IMR-90 (cell line): ENCODE measurements around the gene LRTM1. TPM values are rescaled to one million over a fixed set of nuclear protein-coding genes. Genes with fewer than 3 reads are reported as not detected.

Experiments
- ATAC-seq: fragments of 200-7000 bp; cut with Tn5 transposase; 2 replicates; pipeline ENCODE4 v1.9.1; 2020; ENCODE audit warnings: low read depth, mild to moderate bottlenecking, moderate library complexity
- BruUV-seq: library from RNA; stranded (reverse); fragments of 400-500 nt; replicated peaks from 2 replicates; lab custom pipeline; 2021; lab: Mats Ljungman, UMichigan
- CTCF ChIA-PET: fragments of 300-600 bp; formaldehyde crosslinking; extraction: SDS; loops from one replicate; lab custom pipeline; 2021; ENCODE audit warnings: antibody characterized with exemption; lab: Yijun Ruan, JAX
- POLR2A ChIA-PET: fragments of 300-600 bp; sonication (Branson Sonifier 250); formaldehyde crosslinking; loops from one replicate; lab custom pipeline; 2022; ENCODE audit warnings: antibody characterized with exemption; ENCODE audit not compliant: unreplicated experiment; lab: Charles Lee
- DNase-seq: peaks from one replicate; pipeline ENCODE4 v3.0.0; 2013
- H2AFZ ChIP-seq: replicated peaks from 2 replicates; pipeline ENCODE3; 2013; ENCODE audit warnings: low read length, mild to moderate bottlenecking; ENCODE audit not compliant: poor library complexity
- H2AK5ac ChIP-seq: 2 replicates; pipeline ENCODE4 v1.6.1; 2013; ENCODE audit warnings: low read depth, low read length, inconsistent platforms
- H2AK9ac ChIP-seq: replicated peaks from 2 replicates; pipeline ENCODE3; 2013; ENCODE audit warnings: mild to moderate bottlenecking, low read depth, low read length, moderate library complexity; ENCODE audit not compliant: poor library complexity
- H2BK120ac ChIP-seq: 2 replicates; pipeline ENCODE4 v1.6.1; 2013; ENCODE audit warnings: low read depth, low read length, inconsistent platforms
- H2BK15ac ChIP-seq: 3 replicates; pipeline ENCODE4 v1.6.1; 2013; ENCODE audit warnings: low read depth, low read length, inconsistent platforms
- H2BK20ac ChIP-seq: 2 replicates; pipeline ENCODE4 v1.6.1; 2013; ENCODE audit warnings: low read depth, mild to moderate bottlenecking, inconsistent platforms, low read length, moderate library complexity
- H2BK5ac ChIP-seq: 2 replicates; pipeline ENCODE4 v1.6.1; 2013; ENCODE audit warnings: mild to moderate bottlenecking, low read depth, low read length, inconsistent platforms; ENCODE audit not compliant: poor library complexity, severe bottlenecking
- H3K14ac ChIP-seq: replicated peaks from 2 replicates; pipeline ENCODE4 v1.6.1; 2013; ENCODE audit warnings: low read depth, low read length, inconsistent platforms
- H3K18ac ChIP-seq: 2 replicates; pipeline ENCODE4 v1.6.1; 2013; ENCODE audit warnings: low read depth, low read length, control low read depth
- H3K23ac ChIP-seq: 2 replicates; pipeline ENCODE4 v1.6.1; 2013; ENCODE audit warnings: low read depth, low read length, inconsistent platforms
- H3K27ac ChIP-seq: 2 replicates; pipeline ENCODE4 v1.5.1; 2013; ENCODE audit warnings: mild to moderate bottlenecking, control low read depth, low read length; ENCODE audit not compliant: insufficient read depth
- H3K27me3 ChIP-seq: 2 replicates; pipeline ENCODE4 v1.6.1; 2013; ENCODE audit warnings: low read length; ENCODE audit not compliant: control insufficient read depth, insufficient read depth
- H3K36me3 ChIP-seq: 2 replicates; pipeline ENCODE4 v1.6.1; 2013; ENCODE audit warnings: low read length, mixed read lengths; ENCODE audit not compliant: control insufficient read depth, insufficient read depth
- H3K4ac ChIP-seq: 2 replicates; pipeline ENCODE4 v1.6.1; 2013; ENCODE audit warnings: low read depth, low read length, inconsistent platforms
- H3K4me1 ChIP-seq: 2 replicates; pipeline ENCODE4 v1.6.1; 2013; ENCODE audit warnings: low read length, mixed read lengths; ENCODE audit not compliant: control insufficient read depth, insufficient read depth
- H3K4me2 ChIP-seq: 2 replicates; pipeline ENCODE4 v1.6.1; 2013; ENCODE audit warnings: low read depth, mild to moderate bottlenecking, control low read depth, low read length, moderate library complexity
- H3K4me3 ChIP-seq: 2 replicates; pipeline ENCODE4 v1.5.1; 2013; ENCODE audit warnings: low read depth, mild to moderate bottlenecking, control low read depth, low read length, moderate library complexity; ENCODE audit not compliant: insufficient read depth
- H3K56ac ChIP-seq: 2 replicates; pipeline ENCODE4 v1.6.1; 2013; ENCODE audit warnings: low read length, inconsistent platforms; ENCODE audit not compliant: insufficient read depth; ENCODE audit errors: extremely low read depth
- H3K79me1 ChIP-seq, 2 experiments: 2 replicates each; pipeline ENCODE4 v1.6.1; 2013; ENCODE audit warnings: low read length in 2 of 2, inconsistent platforms in 1 of 2, low read depth in 1 of 2
- H3K9ac ChIP-seq: 2 replicates; pipeline ENCODE4 v1.6.1; 2013; ENCODE audit warnings: low read depth, low read length, control low read depth
- H3K9me1 ChIP-seq: 2 replicates; pipeline ENCODE4 v1.6.1; 2013; ENCODE audit warnings: low read length, inconsistent platforms; ENCODE audit not compliant: insufficient read depth
- H3K9me3 ChIP-seq: 2 replicates; pipeline ENCODE4 v1.6.1; 2013; ENCODE audit warnings: low read length; ENCODE audit not compliant: control insufficient read depth, insufficient read depth
- H4K20me1 ChIP-seq: 2 replicates; pipeline ENCODE4 v1.6.1; 2013; ENCODE audit warnings: low read length, inconsistent platforms; ENCODE audit not compliant: insufficient read depth
- H4K5ac ChIP-seq: 2 replicates; pipeline ENCODE4 v1.6.1; 2013; ENCODE audit warnings: mild to moderate bottlenecking, low read depth, low read length, control low read depth
- H4K8ac ChIP-seq, 2 experiments: 2 replicates each; pipeline ENCODE4 v1.6.1; 2013; ENCODE audit warnings: low read depth in 2 of 2, low read length in 2 of 2, control low read depth in 1 of 2, inconsistent platforms in 1 of 2
- H4K91ac ChIP-seq: 2 replicates; pipeline ENCODE4 v1.6.1; 2013; ENCODE audit warnings: low read depth, low read length, inconsistent platforms; ENCODE audit not compliant: insufficient read depth
- BHLHE40 ChIP-seq: fragments of 150-350 bp; IDR thresholded peaks from 2 replicates; pipeline ENCODE4 v1.6.1; 2016; ENCODE audit warnings: mild to moderate bottlenecking, low read depth, low read length
- CEBPB ChIP-seq: IDR thresholded peaks from 2 replicates; pipeline ENCODE4 v1.6.1; 2012; ENCODE audit warnings: low read depth, low read length, improper control_type of control experiment
- CHD1 ChIP-seq: IDR thresholded peaks from 2 replicates; pipeline ENCODE4 v1.6.1; 2012; ENCODE audit warnings: low read depth, low read length, improper control_type of control experiment
- CTCF ChIP-seq: conservative IDR thresholded peaks from 2 replicates; pipeline ENCODE4 v1.5.1; 2012; ENCODE audit warnings: mild to moderate bottlenecking, low read depth, low read length, improper control_type of control experiment
- ELK1 ChIP-seq: fragments of 150-350 bp; IDR thresholded peaks from 2 replicates; pipeline ENCODE4 v1.6.1; 2016; ENCODE audit warnings: low read depth, mild to moderate bottlenecking, low read length, moderate library complexity, borderline replicate concordance
- FOS ChIP-seq: fragments of 150-350 bp; IDR thresholded peaks from 2 replicates; pipeline ENCODE4 v1.6.1; 2016; ENCODE audit warnings: low read depth, low read length
- MAFK ChIP-seq: IDR thresholded peaks from 2 replicates; pipeline ENCODE4 v1.6.1; 2012; ENCODE audit warnings: low read depth, low read length, improper control_type of control experiment
- NFE2L2 ChIP-seq: fragments of 150-350 bp; IDR thresholded peaks from 2 replicates; pipeline ENCODE4 v1.6.1; 2016; ENCODE audit warnings: low read depth, mild to moderate bottlenecking, low read length
- POLR2A ChIP-seq: IDR thresholded peaks from 2 replicates; pipeline ENCODE4 v1.6.1; 2012; ENCODE audit warnings: mild to moderate bottlenecking, low read depth, low read length
- RAD21 ChIP-seq: IDR thresholded peaks from 2 replicates; pipeline ENCODE4 v1.6.1; 2012; ENCODE audit warnings: low read length, improper control_type of control experiment
- RCOR1 ChIP-seq: IDR thresholded peaks from 2 replicates; pipeline ENCODE4 v1.6.1; 2012; ENCODE audit warnings: mild to moderate bottlenecking, low read length, improper control_type of control experiment; ENCODE audit not compliant: insufficient replicate concordance
- RFX5 ChIP-seq: IDR thresholded peaks from 2 replicates; pipeline ENCODE4 v1.8.0; 2012; ENCODE audit warnings: low read depth, mild to moderate bottlenecking, low read length, moderate library complexity
- SMC3 ChIP-seq: fragments of 150-350 bp; IDR thresholded peaks from 2 replicates; pipeline ENCODE4 v1.6.1; 2016; ENCODE audit warnings: low read depth, mild to moderate bottlenecking, antibody characterized with exemption, low read length, moderate library complexity
- WGBS, 2 experiments: methylation state at CpG; one replicate each; pipeline versions ENCODE4 v1.1.5 to v1.1.7; 2013; ENCODE audit warnings: missing lambda C conversion rate in 2 of 2; ENCODE audit not compliant: insufficient read length in 1 of 2; ENCODE audit errors: extremely low coverage in 2 of 2; 5-methylcytosine and 5-hydroxymethylcytosine counted together
- dilution Hi-C: fragments of 300-500 bp; cut with HindIII; formaldehyde crosslinking; loops from one replicate; pipeline ENCODE4 v1.14.3; 2018; ENCODE audit warnings: low sequenced_read_pairs; ENCODE audit not compliant: unreplicated experiment
- in situ Hi-C: fragments of 300-500 bp; cut with MboI; formaldehyde crosslinking; loops from 3 replicates; pipeline ENCODE4 v1.14.3; 2019; ENCODE audit warnings: low sequenced_read_pairs, inconsistent platforms, mixed read lengths
- intact Hi-C: fragments of 100-400 bp; cut with micrococcal nuclease; formaldehyde crosslinking; loops from 2 replicates; pipeline ENCODE4 v1.10.0; 2022
- polyA plus RNA-seq, 3 experiments: library from polyadenylated mRNA; depleted of rRNA; stranded (reverse); fragments of >200 nt; gene quantifications; 2 replicates each; pipeline ENCODE4 v1.2.3, GENCODE V29; 2012; ENCODE audit warnings: low replicate concordance in 1 of 3
- total RNA-seq: library from RNA; depleted of rRNA; stranded (reverse); fragments of >200 nt; gene quantifications from 2 replicates; pipeline ENCODE4 v1.2.3, GENCODE V29; 2012

The LRTM1 gene
- total and polyA plus RNA-seq, 2 of the 4 experiments (the other 2 are of a cell fraction) = not detected

GRCh38 chr3:54928046-54928770 is at the start of gene LRTM1 (continued):
- no peak for TF ChIP-seq ELK1

- Histone ChIP-seq H3K9ac (no peak overlapping the region), H3K27me3 (no peaks in the 10 kb centered on the region), H3K56ac (no peak overlapping the region), H2BK20ac (no peak overlapping the region), H3K4ac (no peak overlapping the region), H2AK9ac (no peak overlapping the region), H4K5ac (no peak overlapping the region), H3K14ac (no peak overlapping the region), H3K4me3 (no peak overlapping the region), H4K91ac (no peak overlapping the region), H3K36me3 (no peaks in the 10 kb centered on the region), H3K9me3 (no peaks in the 10 kb centered on the region), H2BK5ac (no peak overlapping the region), H4K20me1 (no peaks in the 10 kb centered on the region), H3K9me1 (0 out of 2 replicates have a peak, but pooled peaks cover 3% of the 10 kb centered on the region), H3K27ac (no peak overlapping the region), H2BK120ac (no peak overlapping the region), H3K23ac (no peak overlapping the region), H2AFZ (no peak overlapping the region), H4K8ac (no peak overlapping the region), H3K18ac (no peak overlapping the region), H2BK15ac (no peak overlapping the region), H3K79me1 (no peaks in the 10 kb centered on the region), H3K4me2 (no peak overlapping the region), H2AK5ac (no peak overlapping the region), H3K4me1 (no peaks in the 10 kb centered on the region)
- in situ Hi-C loops (no loop called here), intact Hi-C loops (no loop called here), dilution Hi-C loops (no loop called here)
- TF ChIP-seq CHD1 (no peak), BHLHE40 (no peak), NFE2L2 (no peak), RAD21 (no peak), RFX5 (no peak), ELK1 (no peak), RCOR1 (no peak), MAFK (no peak), SMC3 (no peak), CEBPB (no peak), CTCF (no peak), FOS (no peak), POLR2A (no peak)
- ChIA-PET CTCF (no interaction called here), POLR2A (no interaction called here)
- no CpG with 5 or more reads among the region's 1 CpG for WGBS, 2 experiments
- no TSS peak for BruUV-seq
- DNase-seq (no peak), ATAC-seq (no peak)
These were observed 49.6 kb upstream of the LRTM1 start for GRCh38 chr3:54977439-54977838.
